Measurements from ENCODE around the gene ATP1A2.

DNA sequence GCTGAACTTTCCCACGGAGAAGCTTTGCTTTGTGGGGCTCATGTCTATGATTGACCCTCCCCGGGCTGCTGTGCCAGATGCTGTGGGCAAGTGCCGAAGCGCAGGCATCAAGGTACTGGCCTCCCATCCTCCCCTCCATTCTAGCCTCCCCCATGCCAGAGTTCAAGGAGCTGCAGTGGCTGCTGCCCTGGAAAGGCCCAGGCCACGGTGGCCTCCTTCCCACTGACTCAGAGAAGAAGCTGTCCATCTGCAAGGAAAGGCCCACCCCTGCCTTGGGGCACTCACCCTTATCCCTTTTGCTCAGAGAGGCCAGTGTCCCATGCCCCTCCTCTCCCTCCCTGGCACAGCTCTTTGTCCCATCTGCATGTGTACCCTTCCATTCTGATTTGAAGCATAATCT is 14.9 kb downstream of the ATP1A2 start:
- TF ChIP-seq, protein P1, sequence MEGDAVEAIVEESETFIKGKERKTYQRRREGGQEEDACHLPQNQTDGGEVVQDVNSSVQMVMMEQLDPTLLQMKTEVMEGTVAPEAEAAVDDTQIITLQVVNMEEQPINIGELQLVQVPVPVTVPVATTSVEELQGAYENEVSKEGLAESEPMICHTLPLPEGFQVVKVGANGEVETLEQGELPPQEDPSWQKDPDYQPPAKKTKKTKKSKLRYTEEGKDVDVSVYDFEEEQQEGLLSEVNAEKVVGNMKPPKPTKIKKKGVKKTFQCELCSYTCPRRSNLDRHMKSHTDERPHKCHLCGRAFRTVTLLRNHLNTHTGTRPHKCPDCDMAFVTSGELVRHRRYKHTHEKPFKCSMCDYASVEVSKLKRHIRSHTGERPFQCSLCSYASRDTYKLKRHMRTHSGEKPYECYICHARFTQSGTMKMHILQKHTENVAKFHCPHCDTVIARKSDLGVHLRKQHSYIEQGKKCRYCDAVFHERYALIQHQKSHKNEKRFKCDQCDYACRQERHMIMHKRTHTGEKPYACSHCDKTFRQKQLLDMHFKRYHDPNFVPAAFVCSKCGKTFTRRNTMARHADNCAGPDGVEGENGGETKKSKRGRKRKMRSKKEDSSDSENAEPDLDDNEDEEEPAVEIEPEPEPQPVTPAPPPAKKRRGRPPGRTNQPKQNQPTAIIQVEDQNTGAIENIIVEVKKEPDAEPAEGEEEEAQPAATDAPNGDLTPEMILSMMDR (IDR thresholded peaks at IDR 0.05; ENCODE audit: low read depth, low read length), result no peak
- TF ChIP-seq EZH2phosphoT487 (IDR thresholded peaks at IDR 0.05; ENCODE audit: low read depth), result no peak

All from OCI-LY3 (cell line).